Neural progenitor cell (in vitro differentiated cells): ENCODE measurements around the gene ADRA1B. TPM values are rescaled to one million over a fixed set of nuclear protein-coding genes. Genes with fewer than 3 reads are reported as not detected.

Experiments used
- DNase-seq: peaks from one replicate; pipeline ENCODE4 v3.0.0-alpha.2; 2016; ENCODE audit warnings: low spot score
- H2AFZ ChIP-seq: fragments of 200-600 bp; sonication (generic); replicated peaks from 2 replicates; pipeline ENCODE4 v1.6.1; 2016; ENCODE audit warnings: antibody characterized with exemption
- H3F3A ChIP-seq: fragments of 200-600 bp; sonication (generic); 2 replicates; pipeline ENCODE4 v1.6.1; 2016; ENCODE audit warnings: antibody characterized with exemption, low read depth
- H3K27ac ChIP-seq: fragments of 200-600 bp; sonication (generic); 2 replicates; pipeline ENCODE4 v1.5.1; 2016; ENCODE audit warnings: mild to moderate bottlenecking
- H3K27me3 ChIP-seq: fragments of 200-600 bp; sonication (generic); 2 replicates; pipeline ENCODE4 v1.6.1; 2016; ENCODE audit warnings: mild to moderate bottlenecking, moderate library complexity
- H3K36me3 ChIP-seq: fragments of 200-600 bp; sonication (generic); 2 replicates; pipeline ENCODE4 v1.5.1; 2016
- H3K4me1 ChIP-seq: fragments of 200-600 bp; sonication (generic); 2 replicates; pipeline ENCODE4 v1.6.1; 2016; ENCODE audit warnings: mixed run types
- H3K4me2 ChIP-seq: fragments of 200-600 bp; sonication (generic); 2 replicates; pipeline ENCODE4 v1.6.1; 2016
- H3K4me3 ChIP-seq: fragments of 200-600 bp; sonication (generic); 2 replicates; pipeline ENCODE4 v1.5.1; 2016
- H3K79me2 ChIP-seq: fragments of 200-600 bp; sonication (generic); 2 replicates; pipeline ENCODE4 v1.6.1; 2016; ENCODE audit warnings: low read depth
- H3K9ac ChIP-seq: fragments of 200-600 bp; sonication (generic); 2 replicates; pipeline ENCODE4 v1.6.1; 2016
- H3K9me3 ChIP-seq: fragments of 200-600 bp; sonication (generic); 2 replicates; pipeline ENCODE4 v1.5.1; 2016; ENCODE audit warnings: low read depth
- H4K20me1 ChIP-seq: fragments of 200-600 bp; sonication (generic); 2 replicates; pipeline ENCODE4 v1.6.1; 2016; ENCODE audit warnings: low read depth
- H3K27ac Mint-ChIP-seq: 3 replicates; pipeline ENCODE4 v1.8.0; 2021; ENCODE audit warnings: mixed read lengths
- H3K27me3 Mint-ChIP-seq: 2 replicates; pipeline ENCODE4 v1.8.0; 2022; ENCODE audit warnings: low read depth, mild to moderate bottlenecking, inconsistent platforms, moderate library complexity, mixed read lengths; ENCODE audit not compliant: insufficient read depth
- H3K36me3 Mint-ChIP-seq: 3 replicates; pipeline ENCODE4 v1.8.0; 2021; ENCODE audit warnings: mixed read lengths
- H3K4me1 Mint-ChIP-seq: 3 replicates; pipeline ENCODE4 v1.8.0; 2021; ENCODE audit warnings: mixed read lengths
- H3K4me3 Mint-ChIP-seq: 3 replicates; pipeline ENCODE4 v1.8.0; 2021; ENCODE audit warnings: mild to moderate bottlenecking, moderate library complexity, mixed read lengths
- H3K9me3 Mint-ChIP-seq: 3 replicates; pipeline ENCODE4 v1.8.0; 2020; ENCODE audit warnings: mixed read lengths
- CTCF ChIP-seq: fragments of 200-600 bp; sonication (generic); IDR thresholded peaks from 2 replicates; pipeline ENCODE4 v1.5.1; 2017; ENCODE audit warnings: antibody characterized with exemption, mild to moderate bottlenecking
- EZH2 ChIP-seq: fragments of 200-600 bp; sonication (generic); IDR thresholded peaks from 2 replicates; pipeline ENCODE4 v1.6.1; 2017; ENCODE audit warnings: antibody characterized with exemption, mild to moderate bottlenecking, moderate library complexity
- EZH2phosphoT487 ChIP-seq: fragments of 200-600 bp; sonication (generic); IDR thresholded peaks from 2 replicates; pipeline ENCODE4 v1.6.1; 2017; ENCODE audit warnings: antibody characterized with exemption
- total RNA-seq: library from RNA; depleted of rRNA; stranded (reverse); fragments of >200 nt; gene quantifications from 2 replicates; pipeline ENCODE4 v1.2.3, GENCODE V29; 2015; ENCODE audit warnings: low replicate concordance

ADRA1B gene
- total RNA-seq, 1 donor from 2014 or later: not detected

- no peak overlapping the region for H3K9ac ChIP-seq
- Mint-ChIP-seq H3K9me3 (no peaks in the 10 kb centered on the region), H3K27ac (peak overlapping the region; percentile 26), H3K36me3 (no peaks in the 10 kb centered on the region), H3K27me3 (peaks cover 5% of the 10 kb centered on the region), H3K4me3 (no peak overlapping the region), H3K4me1 (peaks cover 18% of the 10 kb centered on the region)
- H3K4me3 ChIP-seq: no peak overlapping the region
- no peaks in the 10 kb centered on the region for H3K4me1 ChIP-seq
- H3K27ac ChIP-seq: no peak overlapping the region
- H3K4me2 ChIP-seq: no peak overlapping the region
- no peak for TF ChIP-seq EZH2
- TF ChIP-seq EZH2phosphoT487: no peak
- TF ChIP-seq CTCF: no peak
- no peak for DNase-seq
- H2AFZ ChIP-seq: no peak overlapping the region
- H3K9me3 ChIP-seq: no peaks in the 10 kb centered on the region
- H3F3A ChIP-seq: no peaks in the 10 kb centered on the region
- H3K36me3 ChIP-seq: no peaks in the 10 kb centered on the region
- no peaks in the 10 kb centered on the region for H4K20me1 ChIP-seq
- H3K27me3 ChIP-seq: no peaks in the 10 kb centered on the region
- H3K79me2 ChIP-seq: no peaks in the 10 kb centered on the region
These were observed 16.9 kb upstream of the ADRA1B start for GRCh38 chr5:159899067-159900049.

- no peak overlapping the region for H3K9ac ChIP-seq
- H3K36me3 Mint-ChIP-seq: no peaks in the 10 kb centered on the region
- H3K4me1 Mint-ChIP-seq: peaks cover 29% of the 10 kb centered on the region
- H3K27ac ChIP-seq: no peak overlapping the region
- no peak for TF ChIP-seq CTCF
- no peak for TF ChIP-seq EZH2
- H4K20me1 ChIP-seq: no peaks in the 10 kb centered on the region
- H3K9me3 Mint-ChIP-seq: no peaks in the 10 kb centered on the region
- no peak overlapping the region for H3K4me3 Mint-ChIP-seq
- H3K27me3 Mint-ChIP-seq: peaks cover 2% of the 10 kb centered on the region
- no peaks in the 10 kb centered on the region for H3K9me3 ChIP-seq
- H3K27ac Mint-ChIP-seq: no peak overlapping the region
- no peaks in the 10 kb centered on the region for H3K36me3 ChIP-seq
- no peak for DNase-seq
- no peaks in the 10 kb centered on the region for H3K4me1 ChIP-seq
- no peaks in the 10 kb centered on the region for H3K79me2 ChIP-seq
- H3F3A ChIP-seq: no peaks in the 10 kb centered on the region
- H3K27me3 ChIP-seq: no peaks in the 10 kb centered on the region
- H3K4me2 ChIP-seq: no peak overlapping the region
- no peak overlapping the region for H3K4me3 ChIP-seq
- no peak overlapping the region for H2AFZ ChIP-seq
These were observed 15.0 kb upstream of the ADRA1B start for GRCh38 chr5:159901308-159901707.

- no peak for DNase-seq
- Histone ChIP-seq H3F3A (no peaks in the 10 kb centered on the region), H3K27me3 (no peaks in the 10 kb centered on the region), H3K4me3 (no peak overlapping the region), H3K9ac (no peak overlapping the region), H4K20me1 (no peaks in the 10 kb centered on the region), H3K4me1 (no peaks in the 10 kb centered on the region), H2AFZ (no peak overlapping the region), H3K9me3 (no peaks in the 10 kb centered on the region), H3K4me2 (no peak overlapping the region), H3K79me2 (no peaks in the 10 kb centered on the region), H3K27ac (no peak overlapping the region), H3K36me3 (no peaks in the 10 kb centered on the region)
- Mint-ChIP-seq H3K27ac (no peak overlapping the region), H3K4me1 (peaks cover 30% of the 10 kb centered on the region), H3K36me3 (no peaks in the 10 kb centered on the region), H3K9me3 (no peaks in the 10 kb centered on the region), H3K4me3 (no peak overlapping the region), H3K27me3 (peaks cover 2% of the 10 kb centered on the region)
- no peak for TF ChIP-seq EZH2phosphoT487
- TF ChIP-seq CTCF: no peak
- TF ChIP-seq EZH2: no peak
These were observed 14.5 kb upstream of the ADRA1B start for GRCh38 chr5:159901772-159902171.
